Kidney epithelial cell (primary cell): Measurements from ENCODE around the gene DLG1. TPM values are rescaled to one million over a fixed set of nuclear protein-coding genes. Genes with fewer than 3 reads are reported as not detected.

ENCODE experiments used
- DNase-seq: peaks from one replicate; pipeline ENCODE4 v3.0.0-alpha.2; 2010; ENCODE audit warnings: low read depth
- H3K27me3 ChIP-seq: 2 replicates; pipeline ENCODE4 v1.6.0; 2011; ENCODE audit warnings: low read length; ENCODE audit not compliant: control insufficient read depth, insufficient read depth
- H3K36me3 ChIP-seq: 2 replicates; pipeline ENCODE4 v1.5.1; 2011; ENCODE audit warnings: low read length; ENCODE audit not compliant: control insufficient read depth, insufficient read depth
- H3K4me3 ChIP-seq: 2 replicates; pipeline ENCODE4 v1.5.1; 2011; ENCODE audit warnings: low read depth, mild to moderate bottlenecking, control low read depth, low read length
- total RNA-seq: library from RNA; depleted of rRNA; stranded (reverse); fragments of >200 nt; gene quantifications from 2 replicates; pipeline ENCODE4 v1.2.3, GENCODE V29; 2015
- TF ChIP-seq, protein P1 (sequence below): IDR thresholded peaks from 2 replicates; pipeline ENCODE4 v1.5.1; 2011; ENCODE audit warnings: mild to moderate bottlenecking, moderate library complexity, low read length, control low read depth, inconsistent platforms; ENCODE audit not compliant: insufficient read depth, poor library complexity, severe bottlenecking

DLG1 gene
- total RNA-seq, 1 donor from 2014 or later, result 127 TPM

DNA sequence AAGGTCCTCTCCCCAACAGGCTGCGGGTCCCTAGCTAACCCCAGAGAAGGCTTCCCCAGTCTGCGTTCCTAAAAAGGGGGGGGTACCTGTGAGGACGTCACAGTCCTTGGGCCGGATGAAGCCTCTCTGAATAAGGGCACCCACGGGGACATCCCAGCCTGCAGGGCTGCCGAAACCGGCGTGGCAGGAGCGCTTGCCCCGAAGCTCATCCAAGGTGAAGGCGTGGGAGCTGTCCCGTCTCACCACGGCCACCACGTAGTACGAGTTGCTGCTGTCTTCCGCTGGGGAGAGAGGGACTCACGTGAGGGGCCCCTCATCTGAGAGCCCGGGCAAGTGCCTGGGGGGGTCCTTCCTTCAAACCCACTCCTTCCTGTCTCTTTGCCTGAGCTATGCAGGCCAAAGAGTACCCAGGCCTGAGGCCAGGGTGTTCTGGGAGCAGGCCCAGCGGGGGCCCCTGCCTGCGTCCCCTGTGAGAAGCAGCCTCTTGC, 288.8 kb downstream of the DLG1 start:
- H3K4me3 ChIP-seq, result no peak overlapping the region
- TF ChIP-seq, protein P1, sequence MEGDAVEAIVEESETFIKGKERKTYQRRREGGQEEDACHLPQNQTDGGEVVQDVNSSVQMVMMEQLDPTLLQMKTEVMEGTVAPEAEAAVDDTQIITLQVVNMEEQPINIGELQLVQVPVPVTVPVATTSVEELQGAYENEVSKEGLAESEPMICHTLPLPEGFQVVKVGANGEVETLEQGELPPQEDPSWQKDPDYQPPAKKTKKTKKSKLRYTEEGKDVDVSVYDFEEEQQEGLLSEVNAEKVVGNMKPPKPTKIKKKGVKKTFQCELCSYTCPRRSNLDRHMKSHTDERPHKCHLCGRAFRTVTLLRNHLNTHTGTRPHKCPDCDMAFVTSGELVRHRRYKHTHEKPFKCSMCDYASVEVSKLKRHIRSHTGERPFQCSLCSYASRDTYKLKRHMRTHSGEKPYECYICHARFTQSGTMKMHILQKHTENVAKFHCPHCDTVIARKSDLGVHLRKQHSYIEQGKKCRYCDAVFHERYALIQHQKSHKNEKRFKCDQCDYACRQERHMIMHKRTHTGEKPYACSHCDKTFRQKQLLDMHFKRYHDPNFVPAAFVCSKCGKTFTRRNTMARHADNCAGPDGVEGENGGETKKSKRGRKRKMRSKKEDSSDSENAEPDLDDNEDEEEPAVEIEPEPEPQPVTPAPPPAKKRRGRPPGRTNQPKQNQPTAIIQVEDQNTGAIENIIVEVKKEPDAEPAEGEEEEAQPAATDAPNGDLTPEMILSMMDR, result no peak
- peaks cover 4% of the 10 kb centered on the region for H3K27me3 ChIP-seq
- no peaks in the 10 kb centered on the region for H3K36me3 ChIP-seq
- DNase-seq, result no peak

GRCh38 chr3:197008436-197009209, 289.8 kb downstream of the DLG1 start:
- no peaks in the 10 kb centered on the region for H3K36me3 ChIP-seq
- peaks cover 4% of the 10 kb centered on the region for H3K27me3 ChIP-seq
- DNase-seq, result no peak
- H3K4me3 ChIP-seq, result no peak overlapping the region
- TF ChIP-seq, protein P1, result no peak

DNA sequence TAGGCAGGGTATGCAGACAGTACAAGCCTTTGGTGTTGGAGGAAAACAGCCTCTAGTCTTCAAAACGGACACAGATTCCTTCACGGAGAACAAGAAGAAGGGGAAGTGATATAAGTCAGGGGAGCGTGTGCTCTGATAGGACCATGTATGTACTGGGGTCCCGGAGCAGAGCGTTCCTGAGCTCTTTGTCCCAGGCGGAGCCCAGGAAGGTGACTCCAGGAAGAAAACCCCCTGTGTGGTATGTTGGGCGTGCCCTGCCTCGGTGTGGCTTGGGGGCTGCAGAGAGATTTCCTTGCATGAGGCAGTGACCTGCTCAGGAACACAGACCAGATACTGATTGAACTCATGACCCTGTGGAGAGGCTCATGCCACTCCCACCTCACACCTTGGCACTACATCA, 290.5 kb downstream of the DLG1 start:
- no peak overlapping the region for H3K4me3 ChIP-seq
- no peaks in the 10 kb centered on the region for H3K36me3 ChIP-seq
- H3K27me3 ChIP-seq, result peaks cover 4% of the 10 kb centered on the region
- DNase-seq, result no peak
- TF ChIP-seq, protein P1, result no peak

DNA sequence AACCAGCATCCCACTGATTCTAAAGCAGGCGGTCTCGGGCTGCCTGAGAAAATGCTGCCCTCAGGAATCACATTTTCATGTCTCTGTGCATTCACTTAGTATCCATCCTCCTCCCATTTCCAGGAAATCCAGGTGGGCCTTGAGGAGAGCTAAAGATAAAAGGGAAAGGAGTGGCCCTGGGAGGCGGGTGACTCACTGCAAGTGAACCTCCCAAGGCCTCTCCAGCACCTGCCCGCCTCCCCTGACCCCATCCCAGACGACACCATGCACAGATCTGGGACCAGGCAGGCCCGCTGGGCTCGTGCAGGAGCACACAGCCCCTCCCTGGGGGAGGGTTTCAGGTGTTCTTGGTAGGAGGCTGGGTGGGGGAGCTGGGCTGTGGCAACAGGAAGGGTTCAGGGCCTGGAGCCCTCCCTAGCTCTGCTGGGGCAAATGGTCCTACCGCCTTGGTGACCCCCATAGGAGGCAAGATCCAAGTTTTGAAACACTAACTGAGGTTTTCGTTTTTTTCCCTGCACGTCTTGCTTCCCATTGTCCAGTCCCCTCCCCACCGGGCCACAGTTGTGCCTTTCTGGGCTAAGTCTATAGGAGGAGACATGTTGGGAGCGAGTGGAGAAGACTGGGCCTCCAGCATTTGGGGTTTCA, 291.0 kb downstream of the DLG1 start:
- H3K4me3 ChIP-seq, result no peak overlapping the region
- H3K36me3 ChIP-seq, result no peaks in the 10 kb centered on the region
- TF ChIP-seq, protein P1, result no peak
- no peak for DNase-seq
- peaks cover 4% of the 10 kb centered on the region for H3K27me3 ChIP-seq

DNA sequence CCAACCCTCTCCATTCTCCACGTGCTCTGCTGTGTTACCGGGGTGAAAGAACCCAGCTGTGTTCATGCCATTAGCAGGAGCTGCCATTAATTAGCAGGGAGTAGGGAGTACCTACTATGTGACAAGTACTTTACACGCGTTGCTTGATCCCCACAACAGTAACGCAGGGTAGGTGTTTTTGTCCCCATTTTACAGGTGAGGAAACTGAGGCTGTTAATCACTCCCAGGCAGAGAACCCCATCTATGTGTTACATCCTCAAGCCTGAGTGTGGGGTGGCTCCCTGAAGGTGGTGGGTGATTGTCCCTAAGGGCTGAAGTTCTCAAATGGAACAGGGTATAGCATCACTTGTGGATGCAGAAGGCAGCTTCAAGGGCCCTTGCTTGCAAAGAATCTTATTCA, 291.6 kb downstream of the DLG1 start:
- DNase-seq, result no peak
- TF ChIP-seq, protein P1, result no peak
- peaks cover 4% of the 10 kb centered on the region for H3K27me3 ChIP-seq
- no peak overlapping the region for H3K4me3 ChIP-seq
- H3K36me3 ChIP-seq, result no peaks in the 10 kb centered on the region
